HepG2 (cell line): ENCODE measurements around the gene MTA2. TPM values are rescaled to one million over a fixed set of nuclear protein-coding genes. Genes with fewer than 3 reads are reported as not detected.

Experiments
- ATAC-seq: fragments of 200-7000 bp; cut with Tn5 transposase; 3 replicates; pipeline ENCODE4 v1.9.1; 2020; ENCODE audit warnings: mild to moderate bottlenecking, moderate library complexity
- BruUV-seq: library from RNA; stranded (reverse); fragments of 400-500 nt; replicated peaks from 2 replicates; lab custom pipeline; 2021; lab: Mats Ljungman, UMichigan
- CTCF ChIA-PET: fragments of 300-600 bp; formaldehyde crosslinking; extraction: SDS; loops from one replicate; lab custom pipeline; 2021; ENCODE audit warnings: low total read pairs, inconsistent platforms, low intra/inter-chr PET ratio; lab: Yijun Ruan, JAX
- POLR2A ChIA-PET: fragments of 350-600 bp; sonication (Branson Sonifier 250); formaldehyde crosslinking; loops from one replicate; lab custom pipeline; 2020; ENCODE audit warnings: antibody characterized with exemption, inconsistent platforms; lab: Yijun Ruan, JAX
- DNase-seq: peaks from one replicate; pipeline ENCODE4 v3.0.0-alpha.2; 2015; ENCODE audit warnings: low spot score
- FAIRE-seq: peaks from 3 replicates; lab custom pipeline; 2011; peaks lifted over from hg19 to GRCh38; lab: Jason Lieb, UNC
- H2AFZ ChIP-seq: one replicate; pipeline ENCODE4 v1.6.1; 2011; ENCODE audit warnings: low read length, inconsistent platforms
- H3K27ac ChIP-seq: fragments of 300-600 bp; 3 replicates; pipeline ENCODE4 v1.8.0; 2011; ENCODE audit warnings: mixed run types, mild to moderate bottlenecking, mixed read lengths, low read length, inconsistent platforms; ENCODE audit not compliant: insufficient read depth; ENCODE audit errors: extremely low read length
- H3K27me3 ChIP-seq, 2 experiments: fragments of 200-600 bp in 1 of 2; 2 replicates in 1 of 2; 3 replicates in 1 of 2; pipeline versions ENCODE4 v1.6.0 to v1.8.0; 2011; ENCODE audit warnings: low read length in 2 of 2, mild to moderate bottlenecking in 2 of 2, moderate library complexity in 2 of 2, inconsistent platforms in 1 of 2; ENCODE audit not compliant: insufficient read depth in 2 of 2, control insufficient read depth in 1 of 2
- H3K36me3 ChIP-seq, 2 experiments: fragments of 200-600 bp in 1 of 2; replicated peaks in 1 of 2; 2 replicates in 1 of 2; 3 replicates in 1 of 2; pipeline versions ENCODE4 v1.5.1 to v1.8.0; 2011; ENCODE audit warnings: low read length in 2 of 2, inconsistent platforms in 1 of 2; ENCODE audit not compliant: insufficient read depth in 2 of 2, control insufficient read depth in 1 of 2
- H3K4me1 ChIP-seq: 2 replicates; pipeline ENCODE4 v1.5.1; 2012; ENCODE audit warnings: low read length, inconsistent platforms; ENCODE audit not compliant: insufficient read depth
- H3K4me2 ChIP-seq: 2 replicates; pipeline ENCODE4 v1.6.0; 2011; ENCODE audit warnings: low read depth, low read length, inconsistent platforms
- H3K4me3 ChIP-seq, 3 experiments: fragments of 200-600 bp in 1 of 3; sonication (generic), shearing (Covaris generic) in 1 of 3; replicated peaks in 1 of 3; 2 replicates each; pipeline ENCODE4 v1.5.1; 2011 to 2016; ENCODE audit warnings: low read length in 3 of 3, inconsistent platforms in 2 of 3, low read depth in 2 of 3, mild to moderate bottlenecking in 2 of 3, control low read depth in 1 of 3, mixed read lengths in 1 of 3; ENCODE audit not compliant: insufficient read depth in 1 of 3
- H3K79me2 ChIP-seq: one replicate; pipeline ENCODE4 v1.6.1; 2011; ENCODE audit warnings: low read length, inconsistent platforms; ENCODE audit not compliant: insufficient read depth
- H3K9ac ChIP-seq: 2 replicates; pipeline ENCODE4 v1.6.0; 2011; ENCODE audit warnings: mild to moderate bottlenecking, low read depth, low read length, inconsistent platforms; ENCODE audit not compliant: insufficient read depth
- H3K9me3 ChIP-seq: 2 replicates; pipeline ENCODE4 v1.5.1; 2012; ENCODE audit warnings: mild to moderate bottlenecking, low read length
- H4K20me1 ChIP-seq: 2 replicates; pipeline ENCODE4 v1.6.0; 2011; ENCODE audit warnings: inconsistent platforms, mild to moderate bottlenecking, low read length, moderate library complexity; ENCODE audit not compliant: insufficient read depth
- CBX2 ChIP-seq, 2 experiments: fragments of 200-600 bp in 1 of 2; sonication (generic); formaldehyde crosslinking in 1 of 2; IDR thresholded peaks; 2 replicates each; pipeline versions ENCODE4 v1.7.0 to v1.8.1; 2018 to 2022; ENCODE audit warnings: low read depth in 2 of 2, low read length in 1 of 2, mild to moderate bottlenecking in 1 of 2, missing genetic modification reagents in 1 of 2
- FOXP1 ChIP-seq, 2 experiments: fragments of 450-650 bp in 1 of 2; IDR thresholded peaks; 2 replicates each; pipeline ENCODE4 v1.6.1; 2017 to 2018; ENCODE audit warnings: antibody characterized with exemption in 1 of 2
- MIXL1 ChIP-seq: IDR thresholded peaks from 2 replicates; pipeline ENCODE4 v1.6.1; 2016
- MXD1 ChIP-seq: sonication (generic); formaldehyde crosslinking; IDR thresholded peaks from 2 replicates; pipeline ENCODE4 v1.4.0; 2020; ENCODE audit warnings: mild to moderate bottlenecking, missing genetic modification reagents
- PITX1 ChIP-seq: sonication (generic); formaldehyde crosslinking; IDR thresholded peaks from 2 replicates; pipeline ENCODE4 v1.5.1; 2020; ENCODE audit warnings: mild to moderate bottlenecking, missing genetic modification reagents
- SMAD9 ChIP-seq: sonication (generic); formaldehyde crosslinking; IDR thresholded peaks from 2 replicates; pipeline ENCODE4 v1.5.1; 2020; ENCODE audit warnings: mild to moderate bottlenecking, missing genetic modification reagents
- SOX6 ChIP-seq, 2 experiments: fragments of 450-650 bp in 1 of 2; sonication (generic) in 1 of 2; formaldehyde crosslinking in 1 of 2; IDR thresholded peaks; 2 replicates each; pipeline versions ENCODE4 v1.4.0 to v1.6.1; 2017 to 2020; ENCODE audit warnings: antibody characterized with exemption in 1 of 2, mild to moderate bottlenecking in 1 of 2, missing genetic modification reagents in 1 of 2
- SRSF9 ChIP-seq: fragments of 200-400 bp; formaldehyde crosslinking; IDR thresholded peaks from 2 replicates; pipeline ENCODE4 v1.6.1; 2018; ENCODE audit warnings: borderline replicate concordance, mild to moderate bottlenecking, low read depth, low read length; ENCODE audit not compliant: insufficient read depth, poor library complexity, severe bottlenecking
- TFDP1 ChIP-seq: IDR thresholded peaks from 2 replicates; pipeline ENCODE4 v1.6.1; 2016; ENCODE audit warnings: missing compliant biosample characterization, missing genetic modification reagents, borderline replicate concordance
- ZBTB7B ChIP-seq: sonication (generic); formaldehyde crosslinking; IDR thresholded peaks from 2 replicates; pipeline ENCODE4 v1.4.0; 2020; ENCODE audit warnings: missing genetic modification reagents
- ZNF264 ChIP-seq: sonication (generic); formaldehyde crosslinking; IDR thresholded peaks from 2 replicates; pipeline ENCODE4 v1.4.0; 2020; ENCODE audit warnings: missing genetic modification reagents
- ZNF446 ChIP-seq: sonication (generic); formaldehyde crosslinking; IDR thresholded peaks from 2 replicates; pipeline ENCODE4 v1.5.0; 2020; ENCODE audit warnings: mild to moderate bottlenecking, missing genetic modification reagents
- ZNF496 ChIP-seq: sonication (generic); formaldehyde crosslinking; IDR thresholded peaks from 2 replicates; pipeline ENCODE4 v1.8.1; 2023; ENCODE audit warnings: mild to moderate bottlenecking, moderate library complexity, missing genetic modification reagents; ENCODE audit not compliant: insufficient replicate concordance
- ZNF503 ChIP-seq: sonication (generic); formaldehyde crosslinking; IDR thresholded peaks from 2 replicates; pipeline ENCODE4 v1.4.0; 2020; ENCODE audit warnings: missing genetic modification reagents
- ZNF558 ChIP-seq: sonication (generic); formaldehyde crosslinking; IDR thresholded peaks from 2 replicates; pipeline ENCODE4 v1.9.0; 2022; ENCODE audit warnings: mild to moderate bottlenecking, missing genetic modification reagents, borderline replicate concordance
- ZNF83 ChIP-seq: sonication (generic); formaldehyde crosslinking; IDR thresholded peaks from 2 replicates; pipeline ENCODE4 v1.4.0; 2020; ENCODE audit warnings: missing genetic modification reagents, mild to moderate bottlenecking, borderline replicate concordance
- WGBS: methylation state at CpG from one replicate; pipeline ENCODE4 v1.1.6; 2017; ENCODE audit warnings: low lambda C conversion rate; 5-methylcytosine and 5-hydroxymethylcytosine counted together
- in situ Hi-C: cut with HindIII; loops from 2 replicates; pipeline ENCODE4 v1.10.0; 2017; ENCODE audit warnings: low pct_unique_long_range_greater_than_20kb; ENCODE audit not compliant: extremely low pct_ligation_motif_present
- intact Hi-C: fragments of 100-400 bp; cut with micrococcal nuclease; formaldehyde crosslinking; loops from one replicate; pipeline ENCODE4 v1.10.0; 2022; ENCODE audit not compliant: unreplicated experiment
- polyA plus RNA-seq, 8 experiments: library from polyadenylated mRNA; depleted of rRNA in 3 of 8; stranded (reverse) in 7 of 8; unstranded in 1 of 8; fragments of >200 nt; fragmentation: Illumina TruSeq in 4 of 8; extraction: Trizol in 4 of 8; gene quantifications; 2 replicates each; pipeline versions ENCODE4 v1.2.1 to v1.2.3, GENCODE V29; 2011 to 2016; ENCODE audit warnings: low read depth in 4 of 8, missing spikeins in 1 of 8, mixed read lengths in 1 of 8; ENCODE audit not compliant: insufficient read depth in 1 of 8
- total RNA-seq, 5 experiments: library from RNA; depleted of rRNA; stranded (reverse); fragments of >200 nt; fragmentation: Illumina TruSeq; extraction: Trizol; gene quantifications; 2 replicates each; pipeline ENCODE4 v1.2.3, GENCODE V29; 2016; ENCODE audit warnings: low read depth in 1 of 5
- TF ChIP-seq, protein P1 (sequence below): sonication (generic); formaldehyde crosslinking; IDR thresholded peaks from 2 replicates; pipeline ENCODE4 v1.5.1; 2020; ENCODE audit warnings: missing genetic modification reagents, mild to moderate bottlenecking, borderline replicate concordance

MTA2 gene
- total and polyA plus RNA-seq, 2 of the 13 experiments (the other 11 are each of a cell fraction or from before 2014, with no cell fraction given): 14.0 to 70.0 TPM

DNA sequence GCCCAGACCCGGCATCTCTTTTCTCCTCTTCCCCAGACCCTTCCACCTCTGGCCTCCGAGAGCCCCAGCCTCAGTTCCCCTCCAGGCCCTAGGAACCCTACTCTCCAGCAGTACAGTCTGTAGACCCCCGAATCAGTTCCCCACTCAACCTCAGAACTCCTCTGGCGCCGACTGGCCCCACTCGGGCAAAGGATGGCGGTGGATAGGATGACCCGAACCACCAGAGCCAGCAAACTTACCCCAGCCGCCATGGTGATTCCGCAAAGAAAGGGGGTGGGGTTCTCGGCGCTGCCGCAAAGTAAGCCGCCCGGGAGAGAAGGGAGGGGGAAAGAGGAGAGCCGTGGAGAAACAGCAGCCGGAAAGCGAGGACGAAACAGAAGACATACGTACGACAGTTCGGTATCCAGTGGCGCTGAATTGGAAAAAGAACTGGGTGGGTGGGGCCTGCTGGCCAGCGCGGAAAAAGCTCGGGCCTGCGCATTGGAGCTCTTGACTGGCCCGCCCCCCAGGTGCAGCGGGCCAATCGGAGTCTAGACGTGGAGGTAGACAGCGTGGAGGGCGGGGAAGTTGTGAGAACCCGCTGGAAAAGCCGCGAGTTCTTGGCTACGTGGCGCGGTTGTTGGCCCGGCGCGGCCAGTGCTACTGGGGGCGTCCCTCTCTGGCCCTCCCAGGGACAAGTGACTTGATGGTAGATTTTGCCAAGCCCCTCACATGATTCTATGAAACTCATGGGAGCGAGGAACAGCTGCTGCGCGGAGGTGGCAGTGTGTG lies 27.9 kb downstream of the MTA2 start, which contains the start of gene EEF1G:
TSS of gene EEF1G (minus strand) at position 300 of the 771 bp plus-strand sequence. CDS start at position 251, 49 bp downstream.
- ATAC-seq: peak; percentile 93
- H3K27ac ChIP-seq: peak within 1 kb of the TSS; percentile 85
- H3K27me3 ChIP-seq: no peaks in the 10 kb centered on the region; a peak in 1 of 5 replicates
- H3K36me3 ChIP-seq: peaks cover 19 to 59% of the 10 kb centered on the region in 2 experiments
- H3K4me3 ChIP-seq: peak within 1 kb of the TSS; percentile 80 to 96 (median 95)
- peak within 1 kb of the TSS; percentile 98 for H3K9ac ChIP-seq
- peak; percentile 96 for FAIRE-seq
- H3K79me2 ChIP-seq: peaks cover 62% of the 10 kb centered on the region
- no peak within 1 kb of the TSS for H2AFZ ChIP-seq
- peaks cover 8% of the 10 kb centered on the region; the same call in 1 of the 2 replicates for H4K20me1 ChIP-seq
- in situ Hi-C loops (no loop called here), intact Hi-C loops (no loop called here)
- H3K4me1 ChIP-seq: peaks cover 63% of the 10 kb centered on the region
- BruUV-seq: no TSS peak
- DNase-seq: peak; percentile 99
- H3K9me3 ChIP-seq: no peaks in the 10 kb centered on the region
- CTCF ChIA-PET: no interaction called here
- POLR2A ChIA-PET: interaction anchor here (0.6 to 5.0 kb wide), 47 partner anchors 8 to 267 kb away, joined by 3 to 160 read pairs (median 6); partner anchors contain the start of genes AHNAK, B3GAT3, C11orf98 and CSKMT
- H3K4me2 ChIP-seq: peak within 1 kb of the TSS; percentile 89
- 1% methylated on average over 40 of the region's 46 CpGs for WGBS
- TF ChIP-seq MIXL1 (CRISPR knock-in tag) (no peak), ZNF83 (CRISPR knock-in tag) (0 out of 2 replicates have a peak, but pooled peaks have one; percentile 69), SMAD9 (CRISPR knock-in tag) (peak; percentile 83; the same call in 1 of the 2 replicates), FOXP1 (IDR thresholded peaks at IDR 0.05) (no peak), FOXP1 (CRISPR knock-in tag; IDR thresholded peaks at IDR 0.05) (no peak), PITX1 (CRISPR knock-in tag) (no peak), SRSF9 (no peak), ZNF496 (CRISPR knock-in tag) (no peak), ZBTB7B (peak; percentile 37; the same call in 1 of the 2 replicates), MXD1 (peak; percentile 30; the same call in 1 of the 2 replicates), ZNF558 (CRISPR knock-in tag) (peak; percentile 11; the same call in 1 of the 2 replicates), CBX2 (IDR thresholded peaks at IDR 0.05; ENCODE audit: low read depth, low read length) (no peak), CBX2 (CRISPR knock-in tag; IDR thresholded peaks at IDR 0.05; ENCODE audit: low read depth) (no peak), ZNF503 (no peak), TFDP1 (CRISPR knock-in tag) (peak; percentile 63; the same call in 1 of the 2 replicates), ZNF446 (CRISPR knock-in tag) (no peak), ZNF264 (CRISPR knock-in tag) (no peak; the same call in none of the 2 replicates), SOX6 (IDR thresholded peaks at IDR 0.05) (no peak), SOX6 (CRISPR knock-in tag; IDR thresholded peaks at IDR 0.05) (peak; percentile 35; the same call in 1 of the 2 replicates)
- TF ChIP-seq, protein P1, sequence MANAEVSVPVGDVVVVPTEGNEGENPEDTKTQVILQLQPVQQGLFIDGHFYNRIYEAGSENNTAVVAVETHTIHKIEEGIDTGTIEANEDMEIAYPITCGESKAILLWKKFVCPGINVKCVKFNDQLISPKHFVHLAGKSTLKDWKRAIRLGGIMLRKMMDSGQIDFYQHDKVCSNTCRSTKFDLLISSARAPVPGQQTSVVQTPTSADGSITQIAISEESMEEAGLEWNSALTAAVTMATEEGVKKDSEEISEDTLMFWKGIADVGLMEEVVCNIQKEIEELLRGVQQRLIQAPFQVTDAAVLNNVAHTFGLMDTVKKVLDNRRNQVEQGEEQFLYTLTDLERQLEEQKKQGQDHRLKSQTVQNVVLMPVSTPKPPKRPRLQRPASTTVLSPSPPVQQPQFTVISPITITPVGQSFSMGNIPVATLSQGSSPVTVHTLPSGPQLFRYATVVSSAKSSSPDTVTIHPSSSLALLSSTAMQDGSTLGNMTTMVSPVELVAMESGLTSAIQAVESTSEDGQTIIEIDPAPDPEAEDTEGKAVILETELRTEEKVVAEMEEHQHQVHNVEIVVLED (CRISPR knock-in tag): peak; percentile 63; the same call in 1 of the 2 replicates
